Chondrocyte (in vitro differentiated cells): ENCODE results near the gene AP1G2. TPM values are rescaled to one million over a fixed set of nuclear protein-coding genes. Genes with fewer than 3 reads are reported as not detected.

Experiments used
- DNase-seq: peaks from one replicate; pipeline ENCODE4 v3.0.0; 2021; ENCODE audit warnings: mixed read lengths, low spot score
- H3K27ac Mint-ChIP-seq: one replicate; pipeline ENCODE4 v1.8.0; 2021; ENCODE audit warnings: mild to moderate bottlenecking, moderate library complexity, mixed read lengths; ENCODE audit not compliant: unreplicated experiment
- H3K27me3 Mint-ChIP-seq: 2 replicates; pipeline ENCODE4 v1.8.0; 2021; ENCODE audit warnings: low read depth, mixed read lengths
- H3K36me3 Mint-ChIP-seq: 2 replicates; pipeline ENCODE4 v1.8.0; 2021; ENCODE audit warnings: low read depth, mixed read lengths
- H3K4me1 Mint-ChIP-seq: 2 replicates; pipeline ENCODE4 v1.8.0; 2021; ENCODE audit warnings: low read depth, mild to moderate bottlenecking, mixed read lengths
- H3K4me3 Mint-ChIP-seq: one replicate; pipeline ENCODE4 v1.8.0; 2021; ENCODE audit warnings: mild to moderate bottlenecking, moderate library complexity, mixed read lengths; ENCODE audit not compliant: unreplicated experiment
- H3K9me3 Mint-ChIP-seq: 2 replicates; pipeline ENCODE4 v1.8.0; 2021; ENCODE audit warnings: low read depth, mixed read lengths
- total RNA-seq: library from RNA; stranded (reverse); gene quantifications from 3 replicates; pipeline ENCODE4 v1.2.1, GENCODE V29; 2021
- TF ChIP-seq, protein P1 (sequence below): fragments of 200-600 bp; sonication (generic); IDR thresholded peaks from 2 replicates; pipeline ENCODE4 v1.5.0; 2021; ENCODE audit warnings: antibody characterized with exemption, mild to moderate bottlenecking, moderate library complexity

AP1G2 gene
- total RNA-seq, 1 donor from 2014 or later = 16.4 TPM

DNA sequence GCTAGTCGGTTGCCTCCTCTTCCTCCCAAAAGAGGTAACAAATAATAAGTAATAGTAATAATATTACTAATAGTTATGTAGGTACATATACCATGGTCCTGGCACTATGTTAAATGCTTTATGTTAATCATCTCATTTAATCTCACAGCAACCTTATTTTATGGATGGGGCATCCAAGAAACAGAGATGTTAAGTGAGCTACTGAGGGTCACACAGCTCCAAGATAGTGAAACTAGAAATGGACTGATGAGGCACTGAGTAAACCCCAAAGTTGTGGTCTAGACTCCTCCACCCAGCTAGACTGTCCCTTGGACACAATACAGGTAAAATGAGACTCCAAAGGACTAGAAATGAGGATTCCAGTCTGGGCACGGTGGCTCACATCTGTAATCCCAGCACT, 31.1 kb downstream of the AP1G2 start:
- TF ChIP-seq, protein P1, sequence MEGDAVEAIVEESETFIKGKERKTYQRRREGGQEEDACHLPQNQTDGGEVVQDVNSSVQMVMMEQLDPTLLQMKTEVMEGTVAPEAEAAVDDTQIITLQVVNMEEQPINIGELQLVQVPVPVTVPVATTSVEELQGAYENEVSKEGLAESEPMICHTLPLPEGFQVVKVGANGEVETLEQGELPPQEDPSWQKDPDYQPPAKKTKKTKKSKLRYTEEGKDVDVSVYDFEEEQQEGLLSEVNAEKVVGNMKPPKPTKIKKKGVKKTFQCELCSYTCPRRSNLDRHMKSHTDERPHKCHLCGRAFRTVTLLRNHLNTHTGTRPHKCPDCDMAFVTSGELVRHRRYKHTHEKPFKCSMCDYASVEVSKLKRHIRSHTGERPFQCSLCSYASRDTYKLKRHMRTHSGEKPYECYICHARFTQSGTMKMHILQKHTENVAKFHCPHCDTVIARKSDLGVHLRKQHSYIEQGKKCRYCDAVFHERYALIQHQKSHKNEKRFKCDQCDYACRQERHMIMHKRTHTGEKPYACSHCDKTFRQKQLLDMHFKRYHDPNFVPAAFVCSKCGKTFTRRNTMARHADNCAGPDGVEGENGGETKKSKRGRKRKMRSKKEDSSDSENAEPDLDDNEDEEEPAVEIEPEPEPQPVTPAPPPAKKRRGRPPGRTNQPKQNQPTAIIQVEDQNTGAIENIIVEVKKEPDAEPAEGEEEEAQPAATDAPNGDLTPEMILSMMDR = no peak
- no peaks in the 10 kb centered on the region for H3K4me1 Mint-ChIP-seq

DNA sequence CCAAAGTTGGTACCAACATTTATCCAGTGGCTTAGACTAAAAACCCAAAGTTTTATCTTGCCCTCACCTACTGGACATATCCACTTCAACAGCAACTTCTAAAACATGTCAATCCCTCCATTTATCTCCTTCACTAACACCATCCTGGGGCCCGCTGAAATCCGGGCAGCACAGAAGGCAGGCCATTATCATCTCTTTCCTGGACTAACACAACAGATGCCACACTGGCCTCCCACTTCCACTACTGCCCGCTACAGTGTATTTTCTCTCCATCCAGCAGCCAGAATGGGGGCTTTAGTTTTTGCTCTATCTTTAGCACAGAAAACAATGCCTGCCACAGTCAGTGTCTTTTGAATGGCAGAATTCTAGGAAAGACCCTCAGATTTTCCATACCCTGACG, 31.6 kb downstream of the AP1G2 start:
- Mint-ChIP-seq H3K4me3 (no peak overlapping the region), H3K9me3 (no peaks in the 10 kb centered on the region), H3K4me1 (no peaks in the 10 kb centered on the region), H3K27me3 (no peaks in the 10 kb centered on the region), H3K36me3 (peaks cover 10% of the 10 kb centered on the region), H3K27ac (no peak overlapping the region)
- DNase-seq = no peak
- TF ChIP-seq, protein P1 = no peak

More for the DNA sequence above, 31.1 kb downstream of the AP1G2 start:
- Mint-ChIP-seq H3K36me3 (peaks cover 10% of the 10 kb centered on the region), H3K27me3 (no peaks in the 10 kb centered on the region), H3K4me3 (no peak overlapping the region), H3K27ac (no peak overlapping the region), H3K9me3 (no peaks in the 10 kb centered on the region)
- no peak for DNase-seq

DNA sequence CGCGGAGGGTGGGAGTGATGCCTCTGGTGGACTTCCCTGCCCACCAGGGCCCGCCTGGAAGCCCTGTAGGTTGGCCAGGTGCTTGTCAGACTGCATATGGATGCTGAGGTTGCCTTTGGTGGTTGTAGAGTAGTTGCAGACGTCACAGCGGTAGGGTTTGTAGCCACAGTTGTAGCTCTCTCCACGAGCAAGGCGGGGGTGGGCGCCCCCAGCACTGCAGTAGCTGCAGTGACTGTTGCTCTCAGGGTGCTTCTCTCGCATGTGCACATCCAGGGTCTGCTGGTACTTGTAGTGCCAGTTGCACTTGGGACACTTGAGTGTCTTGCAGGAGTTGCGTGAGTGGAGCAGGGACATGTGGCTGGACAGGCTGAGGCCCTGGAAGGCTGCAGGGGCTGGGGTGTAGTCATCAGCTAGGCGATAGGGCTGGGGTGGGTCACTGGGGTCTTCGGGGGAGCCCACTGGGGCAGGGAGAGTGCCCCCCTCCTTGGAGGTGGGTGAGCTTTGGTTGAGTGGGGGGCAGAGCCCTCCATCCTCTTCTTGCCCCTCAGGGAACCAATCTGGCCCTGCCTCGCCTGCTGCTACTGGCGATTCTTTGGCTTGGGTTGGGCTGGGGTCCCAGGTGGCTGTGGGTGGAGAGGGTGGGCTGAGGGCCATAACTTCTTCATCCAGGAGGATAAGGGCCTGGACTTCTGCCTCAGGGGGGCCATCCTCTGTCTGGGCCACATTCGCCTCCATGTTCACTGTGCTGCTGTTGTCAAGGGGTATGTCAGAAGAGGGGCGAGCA, 33.7 kb downstream of the AP1G2 start:
- H3K9me3 Mint-ChIP-seq = no peaks in the 10 kb centered on the region
- H3K4me3 Mint-ChIP-seq = no peak overlapping the region

GRCh38 chr14:23532658-23533057, 34.9 kb downstream of the AP1G2 start:
- H3K4me3 Mint-ChIP-seq = no peak overlapping the region

More for the DNA sequence above, 33.7 kb downstream of the AP1G2 start:
- Mint-ChIP-seq H3K4me1 (no peaks in the 10 kb centered on the region), H3K36me3 (peaks cover 10% of the 10 kb centered on the region), H3K27ac (no peak overlapping the region), H3K27me3 (no peaks in the 10 kb centered on the region)
- DNase-seq = no peak
- TF ChIP-seq, protein P1 = no peak

GRCh38 chr14:23531391-23531790, 36.2 kb downstream of the AP1G2 start:
- peaks cover 15% of the 10 kb centered on the region for H3K36me3 Mint-ChIP-seq
- DNase-seq = no peak

More at GRCh38 chr14:23532658-23533057, 34.9 kb downstream of the AP1G2 start:
- Mint-ChIP-seq H3K4me1 (no peaks in the 10 kb centered on the region), H3K27me3 (no peaks in the 10 kb centered on the region), H3K36me3 (peaks cover 13% of the 10 kb centered on the region), H3K27ac (no peak overlapping the region), H3K9me3 (no peaks in the 10 kb centered on the region)
- TF ChIP-seq, protein P1 = no peak
- no peak for DNase-seq

More at GRCh38 chr14:23531391-23531790, 36.2 kb downstream of the AP1G2 start:
- H3K27me3 Mint-ChIP-seq = no peaks in the 10 kb centered on the region
- TF ChIP-seq, protein P1 = no peak
- H3K9me3 Mint-ChIP-seq = no peaks in the 10 kb centered on the region
- H3K27ac Mint-ChIP-seq = no peak overlapping the region
- no peaks in the 10 kb centered on the region for H3K4me1 Mint-ChIP-seq
- H3K4me3 Mint-ChIP-seq = no peak overlapping the region
